Neural cell (in vitro differentiated cells): ENCODE results near the gene SLC2A5. TPM values are rescaled to one million over a fixed set of nuclear protein-coding genes. Genes with fewer than 3 reads are reported as not detected.
"Not testable (repeated sequence)": the region's sequence is repeated elsewhere in the genome, so short reads cannot be mapped to it uniquely, and the experiment has no call there.

Source experiments
- H2AFZ ChIP-seq: fragments of 200-600, 300-800 bp; sonication (generic), shearing (Covaris generic); 2 replicates; pipeline ENCODE4 v1.6.0; 2014; ENCODE audit warnings: low read depth, mild to moderate bottlenecking, antibody characterized with exemption, low read length, moderate library complexity
- H3F3A ChIP-seq: fragments of 200-600 bp; shearing (Covaris generic); 2 replicates; pipeline ENCODE4 v1.6.1; 2016; ENCODE audit warnings: mild to moderate bottlenecking, moderate library complexity, mixed read lengths, antibody characterized with exemption, low read length; ENCODE audit not compliant: insufficient read depth, poor library complexity, severe bottlenecking
- H3K27ac ChIP-seq: fragments of 200-600, 300-800 bp; sonication (generic), shearing (Covaris generic); 2 replicates; pipeline ENCODE4 v1.5.1; 2014; ENCODE audit warnings: mild to moderate bottlenecking, low read length, moderate library complexity
- H3K27me3 ChIP-seq: fragments of 300-800, 200-600 bp; sonication (generic), shearing (Covaris generic); 2 replicates; pipeline ENCODE4 v1.6.0; 2014; ENCODE audit warnings: mild to moderate bottlenecking, low read depth, low read length, moderate library complexity; ENCODE audit not compliant: insufficient read depth
- H3K36me3 ChIP-seq: fragments of 300-800, 200-600 bp; sonication (generic), shearing (Covaris generic); 2 replicates; pipeline ENCODE4 v1.5.1; 2014; ENCODE audit warnings: mild to moderate bottlenecking, antibody characterized with exemption, low read length, moderate library complexity; ENCODE audit not compliant: insufficient read depth
- H3K4me2 ChIP-seq: fragments of 300-800, 200-600 bp; sonication (generic), shearing (Covaris generic); 2 replicates; pipeline ENCODE4 v1.6.0; 2014; ENCODE audit warnings: mild to moderate bottlenecking, low read length
- H3K4me3 ChIP-seq: fragments of 300-800, 200-600 bp; sonication (generic), shearing (Covaris generic); 2 replicates; pipeline ENCODE4 v1.5.1; 2014; ENCODE audit warnings: mild to moderate bottlenecking, low read length, moderate library complexity
- H3K79me2 ChIP-seq: fragments of 200-600 bp; shearing (Covaris generic); replicated peaks from 2 replicates; pipeline ENCODE4 v1.6.0; 2014; ENCODE audit warnings: mild to moderate bottlenecking, low read length, moderate library complexity; ENCODE audit not compliant: insufficient read depth
- H3K9ac ChIP-seq: fragments of 300-800, 200-600 bp; sonication (generic), shearing (Covaris generic); 2 replicates; pipeline ENCODE4 v1.6.1; 2016; ENCODE audit warnings: mild to moderate bottlenecking, low read length, mixed read lengths
- H3K9me2 ChIP-seq: fragments of 200-600 bp; shearing (Covaris generic); 2 replicates; pipeline ENCODE4 v1.6.1; 2016; ENCODE audit warnings: mild to moderate bottlenecking, low read length, mixed read lengths; ENCODE audit not compliant: insufficient read depth
- H3K9me3 ChIP-seq: fragments of 200-600, 300-800 bp; sonication (generic), shearing (Covaris generic); 2 replicates; pipeline ENCODE4 v1.6.1; 2016; ENCODE audit warnings: mild to moderate bottlenecking, mixed run types, low read length, moderate library complexity, mixed read lengths
- H4K20me1 ChIP-seq: fragments of 200-600 bp; shearing (Covaris generic); 2 replicates; pipeline ENCODE4 v1.6.1; 2016; ENCODE audit warnings: mild to moderate bottlenecking, mixed run types; ENCODE audit not compliant: insufficient read depth
- CTCF ChIP-seq: fragments of 450-650 bp; IDR thresholded peaks from 2 replicates; pipeline ENCODE4 v1.5.1; 2014; ENCODE audit warnings: antibody characterized with exemption, mild to moderate bottlenecking, moderate library complexity; ENCODE audit not compliant: poor library complexity, severe bottlenecking
- EP300 ChIP-seq: fragments of 450-650 bp; conservative IDR thresholded peaks from 2 replicates; pipeline ENCODE4 v1.6.1; 2014; ENCODE audit warnings: antibody characterized with exemption, mild to moderate bottlenecking, moderate library complexity; ENCODE audit not compliant: poor library complexity, severe bottlenecking
- EZH2 ChIP-seq: fragments of 200-600, 300-800 bp; shearing (Covaris generic), sonication (generic); IDR thresholded peaks from 2 replicates; pipeline ENCODE4 v1.6.1; 2014; ENCODE audit warnings: antibody characterized with exemption, low read length, borderline replicate concordance, mild to moderate bottlenecking; ENCODE audit not compliant: insufficient read depth, poor library complexity, severe bottlenecking
- MXI1 ChIP-seq: fragments of 450-650 bp; conservative IDR thresholded peaks from 2 replicates; pipeline ENCODE4 v1.6.1; 2014; ENCODE audit warnings: antibody characterized with exemption, mild to moderate bottlenecking; ENCODE audit not compliant: poor library complexity, severe bottlenecking
- POLR2AphosphoS5 ChIP-seq: IDR thresholded peaks from 2 replicates; pipeline ENCODE4 v1.6.1; 2012
- RAD21 ChIP-seq: fragments of 450-650 bp; conservative IDR thresholded peaks from 2 replicates; pipeline ENCODE4 v1.6.1; 2014; ENCODE audit warnings: antibody characterized with exemption, mild to moderate bottlenecking, moderate library complexity
- REST ChIP-seq: IDR thresholded peaks from 2 replicates; pipeline ENCODE4 v1.6.1; 2012; ENCODE audit warnings: borderline replicate concordance
- SMC3 ChIP-seq: fragments of 450-650 bp; conservative IDR thresholded peaks from 2 replicates; pipeline ENCODE4 v1.6.1; 2014; ENCODE audit warnings: antibody characterized with exemption, mild to moderate bottlenecking, moderate library complexity; ENCODE audit not compliant: poor library complexity
- TAF1 ChIP-seq: IDR thresholded peaks from 2 replicates; pipeline ENCODE4 v1.6.1; 2012; ENCODE audit warnings: low read depth
- polyA plus RNA-seq: library from polyadenylated mRNA; depleted of rRNA; stranded (reverse); fragments of >200 nt; gene quantifications from 2 replicates; pipeline ENCODE4 v1.2.3, GENCODE V29; 2014

The SLC2A5 gene
- polyA plus RNA-seq, 1 donor from 2014 or later: not detected

GRCh38 chr1:9001534-9002214 is 67.8 kb downstream of the SLC2A5 start:
- H4K20me1 ChIP-seq, H3K9ac ChIP-seq, H3K4me2 ChIP-seq, H3K27ac ChIP-seq, H3K4me3 ChIP-seq, H3K27me3 ChIP-seq, H3K36me3 ChIP-seq, H3F3A ChIP-seq, H2AFZ ChIP-seq, H3K9me3 ChIP-seq, H3K79me2 ChIP-seq, H3K9me2 ChIP-seq: not testable (repeated sequence)

- not testable (repeated sequence) for H3K4me3 ChIP-seq, H3K27me3 ChIP-seq, H3K36me3 ChIP-seq, H4K20me1 ChIP-seq, H2AFZ ChIP-seq, H3K79me2 ChIP-seq, H3K9ac ChIP-seq, H3K9me3 ChIP-seq, H3F3A ChIP-seq, H3K9me2 ChIP-seq, H3K4me2 ChIP-seq, H3K27ac ChIP-seq
These were observed 75.3 kb downstream of the SLC2A5 start for GRCh38 chr1:8993962-8994675.

- no peak overlapping the region for H3K4me3 ChIP-seq
- H3K36me3 ChIP-seq: no peaks in the 10 kb centered on the region
- H3K4me2 ChIP-seq: no peak overlapping the region
- H3K9ac ChIP-seq: no peak overlapping the region
- no peak for TF ChIP-seq MXI1
- TF ChIP-seq SMC3: no peak
- no peak for TF ChIP-seq RAD21
- no peak for TF ChIP-seq POLR2AphosphoS5
- TF ChIP-seq EZH2: no peak
- TF ChIP-seq CTCF: no peak
- no peak for TF ChIP-seq TAF1
- no peak for TF ChIP-seq REST
- TF ChIP-seq EP300: no peak
- no peak overlapping the region for H3K27ac ChIP-seq
- no peaks in the 10 kb centered on the region for H3K9me2 ChIP-seq
- H3K9me3 ChIP-seq: no peaks in the 10 kb centered on the region
- no peaks in the 10 kb centered on the region for H4K20me1 ChIP-seq
- H3F3A ChIP-seq: no peaks in the 10 kb centered on the region
- H2AFZ ChIP-seq: no peak overlapping the region
- H3K79me2 ChIP-seq: no peaks in the 10 kb centered on the region
- no peaks in the 10 kb centered on the region for H3K27me3 ChIP-seq
These were observed 76.3 kb downstream of the SLC2A5 start for GRCh38 chr1:8992936-8993687.
